ENCODE results near the gene KCNQ1.

KCNQ1 gene

DNA sequence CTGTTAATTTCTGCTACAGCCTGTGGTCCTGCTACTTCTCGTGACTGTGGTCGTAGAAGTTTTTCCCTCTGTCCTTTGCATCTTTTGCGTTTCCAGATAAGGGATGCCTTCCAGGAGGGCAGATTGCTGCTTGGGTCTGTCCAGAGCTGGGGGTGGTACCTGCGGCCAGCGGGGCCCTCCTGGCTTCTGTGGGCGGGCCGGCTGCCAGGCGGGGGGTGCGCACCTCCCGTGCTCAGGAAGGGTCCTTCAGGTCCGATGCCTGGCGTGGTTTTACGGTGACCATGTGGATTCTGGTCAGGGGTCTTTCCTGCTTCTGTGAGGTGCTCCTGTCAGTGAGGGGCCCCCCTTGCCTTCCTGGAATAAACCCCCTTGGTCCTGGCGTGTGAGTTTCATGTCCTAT lies 84.8 kb downstream of the KCNQ1 start:
- H2AFZ ChIP-seq (ENCODE audit: low read depth, low read length, severe bottlenecking) = no peak overlapping the region
- H3K9ac ChIP-seq (ENCODE audit: low read length) = no peak overlapping the region
- no peaks in the 10 kb centered on the region for H3K79me2 ChIP-seq (ENCODE audit: insufficient read depth, low read length)
- no peaks in the 10 kb centered on the region for H3K9me2 ChIP-seq (replicated peaks; ENCODE audit: insufficient read depth, low read length)
- no peak overlapping the region for H3K4me2 ChIP-seq (ENCODE audit: low read depth, low read length, poor library complexity, severe bottlenecking)
- TF ChIP-seq, protein P1, sequence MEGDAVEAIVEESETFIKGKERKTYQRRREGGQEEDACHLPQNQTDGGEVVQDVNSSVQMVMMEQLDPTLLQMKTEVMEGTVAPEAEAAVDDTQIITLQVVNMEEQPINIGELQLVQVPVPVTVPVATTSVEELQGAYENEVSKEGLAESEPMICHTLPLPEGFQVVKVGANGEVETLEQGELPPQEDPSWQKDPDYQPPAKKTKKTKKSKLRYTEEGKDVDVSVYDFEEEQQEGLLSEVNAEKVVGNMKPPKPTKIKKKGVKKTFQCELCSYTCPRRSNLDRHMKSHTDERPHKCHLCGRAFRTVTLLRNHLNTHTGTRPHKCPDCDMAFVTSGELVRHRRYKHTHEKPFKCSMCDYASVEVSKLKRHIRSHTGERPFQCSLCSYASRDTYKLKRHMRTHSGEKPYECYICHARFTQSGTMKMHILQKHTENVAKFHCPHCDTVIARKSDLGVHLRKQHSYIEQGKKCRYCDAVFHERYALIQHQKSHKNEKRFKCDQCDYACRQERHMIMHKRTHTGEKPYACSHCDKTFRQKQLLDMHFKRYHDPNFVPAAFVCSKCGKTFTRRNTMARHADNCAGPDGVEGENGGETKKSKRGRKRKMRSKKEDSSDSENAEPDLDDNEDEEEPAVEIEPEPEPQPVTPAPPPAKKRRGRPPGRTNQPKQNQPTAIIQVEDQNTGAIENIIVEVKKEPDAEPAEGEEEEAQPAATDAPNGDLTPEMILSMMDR (IDR thresholded peaks at IDR 0.05; ENCODE audit: insufficient read depth, low read length, poor library complexity, severe bottlenecking) = no peak
- no peak for TF ChIP-seq EZH2phosphoT487 (conservative IDR thresholded peaks at IDR 0.05; ENCODE audit: low read length)
- no peak overlapping the region for H3K4me3 ChIP-seq (ENCODE audit: insufficient read depth, low read length, poor library complexity, severe bottlenecking)
- no peaks in the 10 kb centered on the region for H3K9me3 ChIP-seq (ENCODE audit: insufficient read depth, low read length)
- no peaks in the 10 kb centered on the region for H3K27me3 ChIP-seq (ENCODE audit: low read length)
- H3K36me3 ChIP-seq (ENCODE audit: low read length) = no peaks in the 10 kb centered on the region
- H3K27ac ChIP-seq (ENCODE audit: low read depth, low read length) = no peak overlapping the region
- no peaks in the 10 kb centered on the region for H3F3A ChIP-seq (ENCODE audit: insufficient read depth)
- no peaks in the 10 kb centered on the region for H4K20me1 ChIP-seq (ENCODE audit: low read depth, low read length)

DNA sequence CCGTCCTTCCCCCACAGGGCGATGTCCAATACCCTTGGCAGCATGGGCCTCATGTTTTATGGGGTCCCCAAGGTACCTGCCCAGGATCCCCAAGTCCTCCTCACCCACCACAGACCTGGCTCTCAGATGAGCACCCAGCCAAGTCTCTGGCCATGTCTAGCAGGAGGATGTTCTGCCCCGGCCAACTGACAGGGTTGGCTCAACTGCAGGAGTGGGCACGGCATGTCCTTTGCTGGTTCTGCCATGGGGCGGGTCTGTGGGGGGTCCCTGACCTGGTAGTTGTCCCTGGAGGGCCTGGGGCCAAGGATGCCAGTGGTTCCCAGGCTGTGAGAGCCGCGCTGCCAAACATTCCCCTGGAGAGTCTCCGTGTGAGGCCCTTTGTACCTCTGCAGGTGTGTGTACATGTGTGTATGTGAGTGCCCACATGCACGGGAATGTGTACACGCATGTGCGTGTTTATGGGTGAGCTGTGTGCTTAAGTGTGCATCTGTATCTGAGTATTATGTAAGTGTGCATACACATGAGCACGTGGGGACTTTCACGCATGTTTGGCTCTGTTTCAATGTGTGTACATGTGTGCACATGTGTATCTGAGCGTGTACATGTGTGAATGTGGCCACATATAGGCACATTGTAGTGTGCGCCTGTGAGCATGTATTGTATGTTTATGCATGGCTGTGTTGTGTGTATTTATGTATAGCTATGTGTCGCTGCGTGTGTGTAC lies 85.5 kb downstream of the KCNQ1 start:
- no peak overlapping the region for H3K4me2 ChIP-seq (ENCODE audit: low read depth, low read length, poor library complexity, severe bottlenecking)
- no peak overlapping the region for H2AFZ ChIP-seq (ENCODE audit: low read depth, low read length, severe bottlenecking)
- no peak overlapping the region for H3K4me3 ChIP-seq (ENCODE audit: insufficient read depth, low read length, poor library complexity, severe bottlenecking)
- TF ChIP-seq, protein P1 (IDR thresholded peaks at IDR 0.05; ENCODE audit: insufficient read depth, low read length, poor library complexity, severe bottlenecking) = no peak
- TF ChIP-seq EZH2phosphoT487 (conservative IDR thresholded peaks at IDR 0.05; ENCODE audit: low read length) = no peak
- H3K79me2 ChIP-seq (ENCODE audit: insufficient read depth, low read length) = no peaks in the 10 kb centered on the region
- H3K9me2 ChIP-seq (replicated peaks; ENCODE audit: insufficient read depth, low read length) = no peaks in the 10 kb centered on the region
- no peaks in the 10 kb centered on the region for H3K36me3 ChIP-seq (ENCODE audit: low read length)
- H3K9ac ChIP-seq (ENCODE audit: low read length) = no peak overlapping the region
- no peak overlapping the region for H3K27ac ChIP-seq (ENCODE audit: low read depth, low read length)
- no peaks in the 10 kb centered on the region for H3F3A ChIP-seq (ENCODE audit: insufficient read depth)
- H3K27me3 ChIP-seq (ENCODE audit: low read length) = no peaks in the 10 kb centered on the region
- no peaks in the 10 kb centered on the region for H4K20me1 ChIP-seq (ENCODE audit: low read depth, low read length)
- no peaks in the 10 kb centered on the region for H3K9me3 ChIP-seq (ENCODE audit: insufficient read depth, low read length)

DNA sequence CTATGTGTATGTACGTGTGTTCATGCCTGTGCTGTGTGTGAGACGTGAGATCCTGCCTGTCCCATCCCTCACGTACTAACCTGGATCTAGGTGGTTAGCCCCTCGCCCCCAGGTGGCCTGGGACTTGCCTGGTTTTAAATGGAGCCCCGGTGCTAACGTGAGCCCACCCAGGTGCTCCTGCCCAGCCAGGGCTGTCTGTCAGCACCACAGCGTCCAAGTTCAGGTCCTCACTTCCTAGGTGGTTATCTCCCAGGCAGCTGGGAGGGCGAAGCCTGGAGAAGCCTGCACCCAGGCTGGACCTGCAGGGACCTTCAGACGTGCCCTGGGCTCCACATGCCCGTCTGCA lies 86.0 kb downstream of the KCNQ1 start:
- H3K4me2 ChIP-seq (ENCODE audit: low read depth, low read length, poor library complexity, severe bottlenecking) = no peak overlapping the region
- H3K27me3 ChIP-seq (ENCODE audit: low read length) = no peaks in the 10 kb centered on the region
- H3K9me3 ChIP-seq (ENCODE audit: insufficient read depth, low read length) = no peaks in the 10 kb centered on the region
- no peak overlapping the region for H3K27ac ChIP-seq (ENCODE audit: low read depth, low read length)
- no peaks in the 10 kb centered on the region for H4K20me1 ChIP-seq (ENCODE audit: low read depth, low read length)
- no peaks in the 10 kb centered on the region for H3K9me2 ChIP-seq (replicated peaks; ENCODE audit: insufficient read depth, low read length)
- no peaks in the 10 kb centered on the region for H3K36me3 ChIP-seq (ENCODE audit: low read length)
- no peak overlapping the region for H3K9ac ChIP-seq (ENCODE audit: low read length)
- H3K4me3 ChIP-seq (ENCODE audit: insufficient read depth, low read length, poor library complexity, severe bottlenecking) = no peak overlapping the region
- TF ChIP-seq, protein P1 (IDR thresholded peaks at IDR 0.05; ENCODE audit: insufficient read depth, low read length, poor library complexity, severe bottlenecking) = no peak
- no peak for TF ChIP-seq EZH2phosphoT487 (conservative IDR thresholded peaks at IDR 0.05; ENCODE audit: low read length)
- H2AFZ ChIP-seq (ENCODE audit: low read depth, low read length, severe bottlenecking) = no peak overlapping the region
- no peaks in the 10 kb centered on the region for H3K79me2 ChIP-seq (ENCODE audit: insufficient read depth, low read length)
- H3F3A ChIP-seq (ENCODE audit: insufficient read depth) = no peaks in the 10 kb centered on the region
